A673 (cell line): ENCODE results near the gene STX3. TPM values are rescaled to one million over a fixed set of nuclear protein-coding genes. Genes with fewer than 3 reads are reported as not detected.

ENCODE experiments used
- BruUV-seq: library from RNA; stranded (reverse); fragments of 400-500 nt; replicated peaks from 2 replicates; lab custom pipeline; 2021; lab: Mats Ljungman, UMichigan
- CTCF ChIA-PET: fragments of 300-600 bp; sonication (Branson Sonifier 250); formaldehyde crosslinking; loops from one replicate; lab custom pipeline; 2022; ENCODE audit warnings: antibody characterized with exemption; lab: Charles Lee
- POLR2A ChIA-PET: fragments of 300-600 bp; sonication (Branson Sonifier 250); formaldehyde crosslinking; loops from one replicate; lab custom pipeline; 2022; ENCODE audit warnings: antibody characterized with exemption; ENCODE audit not compliant: low non-redundant PET; lab: Charles Lee
- DNase-seq: peaks from one replicate; pipeline ENCODE4 v3.0.0-alpha.2; 2015; ENCODE audit warnings: low spot score
- H3K27ac ChIP-seq: fragments of 200-600 bp; sonication (generic); 2 replicates; pipeline ENCODE4 v1.5.1; 2016; ENCODE audit warnings: mixed run types, low read depth, mild to moderate bottlenecking, mixed read lengths, antibody characterized with exemption, low read length; ENCODE audit not compliant: poor library complexity, severe bottlenecking
- H3K27me3 ChIP-seq: fragments of 200-600 bp; sonication (generic); replicated peaks from 2 replicates; pipeline ENCODE4 v1.6.1; 2017; ENCODE audit warnings: mixed run types, low read depth, mild to moderate bottlenecking, mixed read lengths, antibody characterized with exemption, low read length; ENCODE audit not compliant: insufficient read depth, poor library complexity
- H3K36me3 ChIP-seq: fragments of 200-600 bp; sonication (generic); 2 replicates; pipeline ENCODE4 v1.6.1; 2016; ENCODE audit warnings: mixed run types, mild to moderate bottlenecking, mixed read lengths, antibody characterized with exemption, low read length; ENCODE audit not compliant: insufficient read depth, poor library complexity, severe bottlenecking
- H3K4me1 ChIP-seq: fragments of 200-600 bp; sonication (generic); 2 replicates; pipeline ENCODE4 v1.6.1; 2017; ENCODE audit warnings: mixed run types, mild to moderate bottlenecking, mixed read lengths, antibody characterized with exemption, low read length; ENCODE audit not compliant: insufficient read depth, poor library complexity, severe bottlenecking
- H3K4me3 ChIP-seq: fragments of 200-600 bp; sonication (generic); 2 replicates; pipeline ENCODE4 v1.5.1; 2016; ENCODE audit warnings: low read depth, mixed run types, mild to moderate bottlenecking, mixed read lengths, low read length; ENCODE audit not compliant: poor library complexity, severe bottlenecking
- H3K9me3 ChIP-seq: fragments of 200-600 bp; sonication (generic); 2 replicates; pipeline ENCODE4 v1.6.1; 2016; ENCODE audit warnings: mixed run types, low read depth, mild to moderate bottlenecking, mixed read lengths, antibody characterized with exemption, low read length; ENCODE audit not compliant: poor library complexity, severe bottlenecking
- EZH2 ChIP-seq: fragments of 200-600 bp; sonication (generic); IDR thresholded peaks from 2 replicates; pipeline ENCODE4 v1.6.1; 2017; ENCODE audit warnings: borderline replicate concordance, low read depth, mild to moderate bottlenecking, mixed read lengths, antibody characterized with exemption, low read length; ENCODE audit not compliant: poor library complexity, severe bottlenecking
- intact Hi-C: fragments of 100-400 bp; cut with micrococcal nuclease; formaldehyde crosslinking; loops from one replicate; pipeline ENCODE4 v1.10.0; 2022; ENCODE audit not compliant: unreplicated experiment
- total RNA-seq: library from RNA; stranded (reverse); gene quantifications from 2 replicates; pipeline ENCODE4 v1.2.3, GENCODE V29; 2021
- TF ChIP-seq, protein P1 (sequence below): fragments of 300-800, 200-600 bp; sonication (generic); conservative IDR thresholded peaks from 2 replicates; pipeline ENCODE4 v1.5.1; 2017; ENCODE audit warnings: low read depth, mild to moderate bottlenecking, antibody characterized with exemption, low read length, moderate library complexity, mixed read lengths

STX3 gene
- total RNA-seq, 1 experiment from 2014 or later: 16.0 TPM

DNA sequence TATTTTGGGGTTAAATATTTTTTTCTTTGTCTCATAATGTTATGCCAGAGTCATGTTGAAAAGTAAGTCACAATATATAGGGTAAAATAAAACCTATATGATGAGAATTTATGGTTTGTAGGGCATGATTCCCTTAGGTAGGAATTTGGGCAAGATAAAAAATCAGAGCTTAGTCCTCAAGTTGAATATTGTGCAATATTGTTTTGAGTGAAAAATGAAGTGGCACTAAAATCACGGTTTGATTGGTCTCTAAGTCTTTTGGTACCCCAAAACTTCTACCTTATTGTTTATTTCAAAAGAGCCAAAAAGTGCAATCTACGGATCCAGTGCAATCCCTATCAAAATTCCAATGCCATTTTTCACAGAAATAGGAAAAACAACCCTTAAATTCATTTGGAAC, 57.0 kb downstream of the STX3 start:
- H3K4me3 ChIP-seq: no peak overlapping the region
- H3K4me1 ChIP-seq: peaks cover 6% of the 10 kb centered on the region
- no peak for TF ChIP-seq EZH2
- TF ChIP-seq, protein P1, sequence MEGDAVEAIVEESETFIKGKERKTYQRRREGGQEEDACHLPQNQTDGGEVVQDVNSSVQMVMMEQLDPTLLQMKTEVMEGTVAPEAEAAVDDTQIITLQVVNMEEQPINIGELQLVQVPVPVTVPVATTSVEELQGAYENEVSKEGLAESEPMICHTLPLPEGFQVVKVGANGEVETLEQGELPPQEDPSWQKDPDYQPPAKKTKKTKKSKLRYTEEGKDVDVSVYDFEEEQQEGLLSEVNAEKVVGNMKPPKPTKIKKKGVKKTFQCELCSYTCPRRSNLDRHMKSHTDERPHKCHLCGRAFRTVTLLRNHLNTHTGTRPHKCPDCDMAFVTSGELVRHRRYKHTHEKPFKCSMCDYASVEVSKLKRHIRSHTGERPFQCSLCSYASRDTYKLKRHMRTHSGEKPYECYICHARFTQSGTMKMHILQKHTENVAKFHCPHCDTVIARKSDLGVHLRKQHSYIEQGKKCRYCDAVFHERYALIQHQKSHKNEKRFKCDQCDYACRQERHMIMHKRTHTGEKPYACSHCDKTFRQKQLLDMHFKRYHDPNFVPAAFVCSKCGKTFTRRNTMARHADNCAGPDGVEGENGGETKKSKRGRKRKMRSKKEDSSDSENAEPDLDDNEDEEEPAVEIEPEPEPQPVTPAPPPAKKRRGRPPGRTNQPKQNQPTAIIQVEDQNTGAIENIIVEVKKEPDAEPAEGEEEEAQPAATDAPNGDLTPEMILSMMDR: no peak
- H3K27me3 ChIP-seq: no peaks in the 10 kb centered on the region
- no peaks in the 10 kb centered on the region for H3K9me3 ChIP-seq
- DNase-seq: no peak
- BruUV-seq: no TSS peak
- H3K27ac ChIP-seq: no peak overlapping the region
- intact Hi-C loops: no loop called here
- ChIA-PET POLR2A (no interaction called here), CTCF (no interaction called here)
- H3K36me3 ChIP-seq: peaks cover 13% of the 10 kb centered on the region

DNA sequence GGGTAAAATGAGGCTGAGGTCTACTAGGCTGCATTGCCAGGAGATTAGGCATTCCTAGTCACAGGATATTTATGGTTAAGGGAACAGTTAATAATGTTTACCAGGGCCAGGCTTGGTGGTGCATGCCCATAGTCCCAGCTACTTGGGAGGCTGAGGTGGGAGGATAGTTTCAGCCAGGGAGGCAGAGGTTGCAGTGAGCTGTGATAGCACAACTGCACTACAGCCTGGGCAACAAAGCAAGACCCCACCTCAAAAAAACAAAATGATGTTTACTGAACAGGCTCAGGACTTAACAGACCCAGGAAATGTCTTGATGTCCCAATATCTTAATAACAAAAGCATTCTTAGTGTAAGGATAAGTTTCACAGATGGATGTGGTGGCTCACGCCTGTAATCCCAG, 58.2 kb downstream of the STX3 start:
- ChIA-PET POLR2A (interaction anchor here (0.6 kb wide), 1 partner anchor 185 kb away, joined by 7 read pairs; no protein-coding TSS in a partner anchor), CTCF (no interaction called here)
- H3K27me3 ChIP-seq: no peaks in the 10 kb centered on the region
- TF ChIP-seq, protein P1: no peak
- no peak for TF ChIP-seq EZH2
- peaks cover 7% of the 10 kb centered on the region for H3K36me3 ChIP-seq
- H3K27ac ChIP-seq: no peak overlapping the region
- peaks cover 6% of the 10 kb centered on the region for H3K4me1 ChIP-seq
- DNase-seq: no peak
- intact Hi-C loops: no loop called here
- no peak overlapping the region for H3K4me3 ChIP-seq
- no TSS peak for BruUV-seq
- no peaks in the 10 kb centered on the region for H3K9me3 ChIP-seq

DNA sequence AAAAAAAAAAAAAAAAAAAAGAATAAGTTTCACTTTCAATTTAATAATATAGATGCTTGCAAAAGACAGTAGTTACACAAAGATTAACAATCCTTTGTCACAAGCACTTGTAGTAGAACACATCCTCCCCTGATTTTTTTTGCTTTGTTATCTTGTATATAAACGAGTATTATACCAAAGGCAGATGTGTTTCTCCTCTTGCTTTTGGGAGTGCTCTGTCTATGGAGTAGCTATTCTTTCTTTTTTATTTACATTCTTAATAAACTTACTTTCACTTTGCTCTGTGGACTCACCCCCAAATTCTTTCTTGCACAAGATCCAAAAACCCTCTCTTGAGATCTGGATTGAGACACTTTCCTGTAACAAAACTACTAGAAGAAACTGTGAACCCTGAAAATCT, 58.8 kb downstream of the STX3 start:
- H3K27ac ChIP-seq: no peak overlapping the region
- CTCF ChIA-PET: no interaction called here
- no peak for DNase-seq
- intact Hi-C loops: no loop called here
- no TSS peak for BruUV-seq
- TF ChIP-seq EZH2: no peak
- TF ChIP-seq, protein P1: no peak
- H3K27me3 ChIP-seq: no peaks in the 10 kb centered on the region
- peaks cover under 1% of the 10 kb centered on the region for H3K36me3 ChIP-seq
- H3K4me3 ChIP-seq: no peak overlapping the region
- H3K4me1 ChIP-seq: peaks cover 6% of the 10 kb centered on the region
- POLR2A ChIA-PET: interaction anchor here (0.6 kb wide), 1 partner anchor 185 kb away, joined by 7 read pairs; no protein-coding TSS in a partner anchor
- H3K9me3 ChIP-seq: no peaks in the 10 kb centered on the region
